NCI-H2107 (cell line): ENCODE measurements around the gene IL1RAPL2.
"Not testable (repeated sequence)": the region's sequence is repeated elsewhere in the genome, so short reads cannot be mapped to it uniquely, and the experiment has no call there.

Experiments used
- DNase-seq: peaks from one replicate; lab custom pipeline; 2025; lab: John Stamatoyannopoulos, UW

The IL1RAPL2 gene

GRCh38 chrX:105609530-105609929, 1043.5 kb downstream of the IL1RAPL2 start:
- DNase-seq, result no peak

GRCh38 chrX:105610411-105610810, 1044.4 kb downstream of the IL1RAPL2 start:
- DNase-seq, result no peak

- no peak for DNase-seq
These were observed 1052.5 kb downstream of the IL1RAPL2 start for GRCh38 chrX:105618393-105619101.

GRCh38 chrX:105634180-105634579, 1068.2 kb downstream of the IL1RAPL2 start:
- no peak for DNase-seq

GRCh38 chrX:105635794-105636193, 1069.8 kb downstream of the IL1RAPL2 start:
- no peak for DNase-seq

- no peak for DNase-seq
These were observed 1070.7 kb downstream of the IL1RAPL2 start for GRCh38 chrX:105636667-105637066.

- DNase-seq, result no peak
These were observed 1079.8 kb downstream of the IL1RAPL2 start for GRCh38 chrX:105645667-105646357.

- no peak for DNase-seq
These were observed 1080.8 kb downstream of the IL1RAPL2 start for GRCh38 chrX:105646592-105647372.

- no peak for DNase-seq
These were observed 1081.8 kb downstream of the IL1RAPL2 start for GRCh38 chrX:105647749-105648148.

GRCh38 chrX:105648732-105649131, 1082.7 kb downstream of the IL1RAPL2 start:
- no peak for DNase-seq

GRCh38 chrX:105650577-105650976, 1084.6 kb downstream of the IL1RAPL2 start:
- DNase-seq, result no peak

GRCh38 chrX:105650986-105651385, 1085.0 kb downstream of the IL1RAPL2 start:
- no peak for DNase-seq

- no peak for DNase-seq
These were observed 1087.9 kb downstream of the IL1RAPL2 start for GRCh38 chrX:105653891-105654290.

- DNase-seq, result no peak
These were observed 1092.1 kb downstream of the IL1RAPL2 start for GRCh38 chrX:105658136-105658535.

GRCh38 chrX:105662248-105662647, 1096.2 kb downstream of the IL1RAPL2 start:
- DNase-seq, result no peak

GRCh38 chrX:105664243-105664642, 1098.2 kb downstream of the IL1RAPL2 start:
- DNase-seq, result no peak

- DNase-seq, result not testable (repeated sequence)
These were observed 1118.3 kb downstream of the IL1RAPL2 start for GRCh38 chrX:105684288-105684687.

- DNase-seq, result no peak
These were observed 1128.8 kb downstream of the IL1RAPL2 start for GRCh38 chrX:105694839-105695238.

GRCh38 chrX:105695451-105695850, 1129.5 kb downstream of the IL1RAPL2 start:
- no peak for DNase-seq

GRCh38 chrX:105696870-105697269, 1130.9 kb downstream of the IL1RAPL2 start:
- no peak for DNase-seq

- DNase-seq, result no peak
These were observed 1132.2 kb downstream of the IL1RAPL2 start for GRCh38 chrX:105697984-105698781.

GRCh38 chrX:105700331-105700730, 1134.3 kb downstream of the IL1RAPL2 start:
- DNase-seq, result no peak
